Hematopoietic multipotent progenitor cell treated with erythropoietin and hydrocortisone succinate and interleukin-3 and kit ligand, for 6 days (in vitro differentiated cells): Measurements from ENCODE around the gene SBF2.

Experiments
- DNase-seq: peaks from one replicate; pipeline ENCODE4 v3.0.0-alpha.2; 2015

The SBF2 gene

DNA sequence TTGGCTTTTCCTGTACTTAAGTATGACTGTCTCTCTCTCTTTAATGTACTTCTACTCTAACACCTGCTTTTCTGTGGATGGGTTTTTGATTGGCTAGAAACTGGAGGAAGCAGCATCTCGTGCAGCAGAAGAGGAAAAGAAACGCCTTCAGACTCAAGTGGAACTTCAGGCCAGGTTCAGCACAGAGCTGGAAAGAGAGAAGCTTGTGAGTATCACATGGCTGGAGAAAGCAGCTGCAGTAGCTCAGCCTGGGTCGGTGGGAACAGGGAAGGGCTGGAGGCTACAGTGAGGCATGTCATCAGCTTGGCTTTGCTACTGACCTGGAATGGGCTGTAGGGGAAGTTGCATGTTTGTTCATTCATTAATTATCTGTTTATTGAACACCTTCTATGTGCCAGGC, 555.9 kb downstream of the SBF2 start:
- no peak for DNase-seq

DNA sequence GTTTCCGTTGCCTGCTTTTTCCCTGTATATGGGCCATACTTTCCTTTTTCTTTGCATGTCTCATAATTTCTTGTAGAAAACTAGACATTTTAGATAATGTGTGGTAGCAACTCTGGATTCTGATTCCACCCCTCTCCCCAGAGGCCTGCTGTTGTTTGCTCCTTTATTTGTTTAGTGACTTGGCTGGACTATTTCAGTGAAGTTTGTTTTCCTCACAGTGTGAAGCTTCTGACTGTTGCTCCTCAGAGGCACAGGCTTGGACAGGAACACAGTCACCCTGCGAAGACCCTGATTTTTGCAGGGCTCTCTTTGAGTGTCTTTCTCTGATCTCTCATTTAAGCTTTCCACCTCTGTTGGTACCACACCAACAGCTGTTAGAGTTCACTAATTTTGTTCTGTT, 557.7 kb downstream of the SBF2 start:
- DNase-seq, result no peak

DNA sequence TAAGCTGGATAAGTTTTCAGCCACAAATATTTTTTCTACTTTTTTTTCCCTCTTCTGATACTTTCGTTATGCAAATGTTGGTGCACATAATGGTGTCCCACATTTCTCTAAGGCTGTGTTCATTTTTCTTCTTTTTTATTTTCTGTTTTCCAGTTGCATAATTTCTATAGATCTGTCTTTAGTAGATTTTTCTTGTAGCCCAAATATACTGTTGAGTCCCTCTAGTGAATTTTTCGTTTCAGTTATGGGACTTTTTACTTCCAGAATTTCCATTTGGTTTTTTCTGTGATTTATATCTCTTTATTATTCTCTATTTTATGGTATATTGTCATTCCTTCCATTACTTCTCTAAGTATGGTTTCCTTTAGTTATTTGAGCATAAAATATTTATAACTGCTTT, 558.1 kb downstream of the SBF2 start:
- DNase-seq, result no peak

DNA sequence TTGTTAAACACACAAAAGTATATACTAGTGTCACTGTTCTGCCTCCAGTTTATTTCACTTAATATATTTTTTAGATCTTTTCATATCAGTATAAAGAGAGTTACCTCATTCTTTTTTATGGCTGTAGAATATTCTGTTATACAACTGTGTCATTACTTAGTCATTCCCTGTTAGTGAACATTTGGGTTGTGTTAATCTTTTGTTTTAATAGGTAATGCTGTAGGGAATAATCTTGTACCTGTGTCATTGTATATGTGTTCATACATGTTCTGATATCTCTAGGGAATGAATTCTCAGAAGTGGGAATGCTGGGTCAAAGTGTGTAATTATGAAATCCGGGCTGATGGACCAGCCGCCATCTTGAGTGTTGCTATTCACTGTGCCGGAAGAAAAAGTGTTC, 558.8 kb downstream of the SBF2 start:
- DNase-seq, result no peak

DNA sequence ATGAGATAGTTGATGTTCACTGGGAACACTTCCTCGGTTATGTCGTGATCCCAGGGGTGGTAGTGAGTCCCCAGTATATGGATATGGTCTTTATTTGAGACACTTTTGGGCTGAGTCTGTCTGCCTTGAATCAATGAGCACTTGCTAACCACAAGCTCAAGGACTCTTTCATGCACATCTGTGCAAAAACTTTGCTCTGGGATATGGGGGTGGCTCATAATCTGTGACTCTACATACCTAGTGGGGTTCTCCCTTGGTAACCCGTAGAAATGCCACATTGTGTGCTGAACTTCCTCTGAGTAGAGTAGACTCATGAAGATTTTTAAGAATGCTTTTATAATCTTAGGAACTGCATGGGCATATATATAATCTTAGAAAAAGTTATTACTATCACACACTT, 560.8 kb downstream of the SBF2 start:
- DNase-seq, result no peak

DNA sequence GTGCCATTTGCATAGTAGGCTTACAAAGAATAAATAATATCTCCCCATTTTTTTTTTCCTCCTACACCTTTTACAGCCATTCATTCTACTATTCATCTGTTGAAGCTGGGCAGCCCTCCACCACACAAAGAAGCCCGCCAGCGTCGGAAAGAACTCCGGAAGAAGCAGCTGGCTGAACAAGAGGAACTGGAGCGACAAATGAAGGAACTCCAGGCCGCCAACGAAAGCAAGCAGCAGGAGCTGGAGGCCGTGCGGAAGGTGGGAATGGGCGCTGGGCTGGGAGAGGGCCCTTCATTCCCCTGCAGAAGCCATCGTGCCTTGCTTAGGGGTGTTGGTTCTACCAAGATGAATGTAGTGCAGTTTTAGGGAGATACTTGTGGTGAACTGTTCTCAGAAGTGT, 561.6 kb downstream of the SBF2 start:
- no peak for DNase-seq

DNA sequence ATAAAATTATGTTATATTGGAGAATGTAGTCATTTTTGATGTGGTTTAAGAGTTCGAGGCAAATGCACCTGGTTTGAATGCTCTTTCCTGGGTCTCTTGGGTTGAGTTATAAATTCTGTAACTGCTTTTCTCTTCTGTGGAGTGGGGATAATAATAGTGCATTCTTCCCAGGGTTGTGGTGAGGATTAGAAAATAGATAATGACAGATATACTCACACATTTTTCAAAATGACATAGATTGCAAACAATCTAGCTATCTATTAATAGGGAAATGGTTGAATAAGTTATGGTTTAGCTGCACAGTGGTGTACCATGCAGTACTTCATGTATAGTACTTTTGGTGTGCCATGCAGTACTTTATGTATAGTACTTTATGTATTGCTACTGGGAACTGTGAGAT, 562.8 kb downstream of the SBF2 start:
- DNase-seq, result no peak
